ENCODE results near the gene ZNF410. TPM values are rescaled to one million over a fixed set of nuclear protein-coding genes. Genes with fewer than 3 reads are reported as not detected.
"Not testable (repeated sequence)": the region's sequence is repeated elsewhere in the genome, so short reads cannot be mapped to it uniquely, and the experiment has no call there.

Gene ZNF410
- polyA plus RNA-seq = 10 to 100 TPM; 12.6 to 38.1 (median 28.5) TPM

DNA sequence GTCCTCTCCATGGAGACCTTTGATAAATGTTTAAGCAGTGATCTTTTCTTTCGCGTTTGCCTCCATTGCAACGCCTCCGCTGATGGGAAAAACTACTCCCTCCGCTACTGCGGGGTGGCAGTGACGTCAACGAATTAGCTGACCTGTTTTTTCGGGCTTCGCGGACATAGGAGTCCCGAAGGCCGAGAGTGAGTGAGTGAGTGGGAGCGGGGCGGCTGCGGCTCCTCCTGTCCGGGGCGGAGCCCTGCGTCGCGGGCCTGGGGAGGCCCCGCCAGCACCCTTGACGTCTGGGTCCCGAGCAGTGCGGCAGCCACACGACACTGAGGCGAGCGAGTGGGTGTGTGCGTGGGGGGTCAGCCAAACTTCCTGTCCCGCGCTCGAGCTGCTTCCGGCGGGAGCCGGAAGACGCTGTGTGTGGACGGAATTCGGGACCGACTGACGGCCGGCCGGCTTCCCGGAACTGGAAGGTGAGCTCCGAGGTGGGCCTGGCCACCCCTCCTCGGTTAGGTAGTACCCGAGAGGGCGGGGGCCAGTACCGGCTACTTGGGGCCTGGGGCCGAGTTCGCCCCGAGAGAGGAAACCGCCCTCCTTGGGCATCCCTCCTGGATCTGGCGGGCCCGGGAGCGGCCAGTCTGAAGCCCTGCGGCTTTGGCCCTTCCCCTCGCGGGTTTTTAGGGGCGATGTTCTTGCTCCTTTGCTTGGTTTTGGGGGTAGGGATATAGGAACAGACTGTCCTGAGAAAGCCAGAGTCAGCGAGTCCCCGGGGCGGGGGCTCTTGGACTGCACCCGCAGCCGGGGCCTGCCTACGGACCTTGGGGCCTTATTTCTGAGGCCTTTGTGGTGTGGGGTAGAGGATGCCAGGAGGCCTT lies at the start of gene ZNF410:
TSS of gene ZNF410 (plus strand) at position 411 of the 869 bp plus-strand sequence. CDS start 5,317 bp downstream, outside the sequence.
- 0 to 1% (median 1%) methylated on average over 65 of the region's 65 CpGs for WGBS, 3 donors
- peak within 1 kb of the TSS; percentile 97 for H3K27ac ChIP-seq (ENCODE audit: low read depth, low read length)

GRCh38 chr14:73838293-73839034 lies 48.2 kb upstream of the ZNF410 start:
- 90 to 95% (median 93%) methylated on average over 7 of the region's 7 CpGs for WGBS, 3 donors

GRCh38 chr14:73842201-73842600 lies 44.5 kb upstream of the ZNF410 start:
- no peak overlapping the region for H3K27ac ChIP-seq (ENCODE audit: low read depth, low read length)
- WGBS, 3 donors = 95 to 100% (median 96%) methylated on average over 1 of the region's 1 CpG

More at GRCh38 chr14:73838293-73839034, 48.2 kb upstream of the ZNF410 start:
- not testable (repeated sequence) for H3K27ac ChIP-seq (ENCODE audit: low read depth, low read length)

GRCh38 chr14:73842851-73843250 lies 43.8 kb upstream of the ZNF410 start:
- H3K27ac ChIP-seq (ENCODE audit: low read depth, low read length) = no peak overlapping the region
- WGBS, 3 donors = 48 to 86% (median 50%) methylated on average over 2 of the region's 2 CpGs

- 72 to 77% (median 75%) methylated on average over 2 of the region's 2 CpGs for WGBS, 3 donors
- no peak overlapping the region for H3K27ac ChIP-seq (ENCODE audit: low read depth, low read length)
Observed at GRCh38 chr14:73843296-73843695, 43.4 kb upstream of the ZNF410 start.

DNA sequence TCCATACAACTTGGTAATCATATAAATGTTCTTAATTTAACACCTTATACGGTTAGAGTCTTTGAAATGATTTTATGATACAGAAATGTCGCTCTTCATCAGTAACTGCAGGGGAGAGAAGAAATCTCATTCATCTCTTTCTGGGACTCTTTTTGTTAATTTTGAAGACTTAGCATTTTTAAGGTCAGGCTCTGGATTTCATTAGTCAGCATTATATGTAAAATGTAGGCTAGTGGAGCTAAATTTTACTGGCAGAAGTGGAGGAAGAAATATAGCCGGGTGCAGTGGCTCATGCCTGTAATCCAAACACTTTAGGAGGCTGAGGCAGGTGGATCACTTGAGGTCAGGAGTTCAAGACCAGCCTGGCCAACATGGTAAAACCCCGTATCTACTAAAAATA lies 39.7 kb upstream of the ZNF410 start:
- no peak overlapping the region for H3K27ac ChIP-seq (ENCODE audit: low read depth, low read length)
- 76 to 84% (median 80%) methylated on average over 4 of the region's 4 CpGs for WGBS, 3 donors

DNA sequence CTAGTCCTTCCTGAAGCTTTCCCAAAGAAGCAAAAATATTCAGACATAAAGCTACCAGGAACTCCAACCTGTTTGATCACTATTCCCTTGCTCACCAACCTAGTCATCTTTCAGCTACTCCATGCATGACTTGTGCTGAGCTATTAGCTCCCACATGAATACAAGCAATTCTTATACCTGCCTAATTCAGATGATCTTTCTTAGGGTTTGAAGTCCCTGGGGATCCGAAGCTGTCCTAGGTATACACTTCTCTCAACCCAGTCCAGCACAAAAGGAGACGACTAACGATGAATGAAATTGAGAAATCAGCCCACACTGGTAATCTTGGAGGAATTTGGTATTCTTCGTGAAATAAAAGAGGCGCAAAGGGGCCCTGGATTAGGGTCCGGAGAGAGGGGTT lies 35.7 kb upstream of the ZNF410 start:
- no peak overlapping the region for H3K27ac ChIP-seq (ENCODE audit: low read depth, low read length)
- 38 to 58% (median 50%) methylated on average over 6 of the region's 6 CpGs for whole genome bisulfite sequencing, 3 donors

DNA sequence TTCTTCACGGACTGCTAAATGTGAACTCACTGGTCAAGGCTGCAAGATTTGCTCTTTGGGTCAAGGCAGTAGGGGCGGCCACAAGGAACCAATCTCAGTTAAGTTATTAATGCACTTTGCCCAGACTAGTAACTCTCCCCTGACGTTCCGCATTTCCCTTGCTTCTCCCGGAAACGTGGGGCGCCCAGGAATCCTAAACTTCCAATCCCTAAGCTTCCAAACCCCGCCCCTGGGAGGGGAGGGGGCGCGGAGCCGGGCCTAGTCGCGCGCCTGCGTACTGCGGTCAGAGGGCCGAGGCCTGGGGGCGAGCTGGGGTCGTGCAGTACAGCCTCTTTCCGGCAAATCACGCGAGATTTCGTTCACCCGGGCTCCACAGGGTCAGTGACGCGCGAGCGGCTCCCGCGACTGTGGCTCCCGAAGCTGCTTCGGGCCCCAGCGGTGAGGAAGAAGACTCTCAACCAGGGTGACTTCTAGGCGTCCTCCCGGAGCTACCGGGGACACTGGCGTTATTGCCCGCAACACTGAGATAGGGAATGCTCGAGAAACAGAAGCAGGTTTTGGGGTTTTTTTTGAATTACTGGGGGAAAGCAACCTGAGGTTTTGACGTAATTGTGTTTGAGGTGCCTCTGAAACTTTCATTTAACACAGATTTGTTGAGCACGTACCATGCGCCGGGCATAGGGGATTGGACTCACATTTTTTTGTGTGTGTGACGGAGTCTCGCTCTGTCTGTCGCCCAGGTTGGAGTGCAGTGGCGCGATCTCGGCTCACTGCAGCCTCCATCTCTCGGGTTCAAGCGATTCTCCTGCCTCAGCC lies 34.9 kb upstream of the ZNF410 start, which contains the start of gene PTGR2:
TSS of gene PTGR2 (plus strand) at position 265 of the 816 bp plus-strand sequence. CDS start 7,032 bp downstream, outside the sequence.
- WGBS, 3 donors = 0 to 1% (median 0%) methylated on average over 46 to 51 of the region's 51 CpGs
- peak within 1 kb of the TSS; percentile 28 for H3K27ac ChIP-seq (ENCODE audit: low read depth, low read length)

DNA sequence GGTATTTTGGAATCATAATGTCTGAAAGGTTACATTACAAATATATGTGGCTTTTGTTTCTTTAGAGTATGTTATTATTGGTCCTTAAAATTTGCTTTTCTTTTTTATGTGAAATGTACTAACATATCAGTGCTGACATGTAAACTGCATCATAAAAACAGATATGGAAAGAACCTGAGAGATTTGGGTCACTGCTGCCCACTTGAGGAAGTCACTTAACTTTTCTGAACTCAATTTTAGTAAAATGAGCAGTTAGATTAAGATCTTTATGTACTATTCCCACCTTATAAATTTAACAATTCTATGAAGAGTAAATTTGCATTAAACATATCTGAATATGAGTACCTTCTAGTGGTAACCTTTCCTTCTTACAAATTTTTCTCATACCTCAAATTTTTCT lies 27.5 kb upstream of the ZNF410 start:
- no peak overlapping the region for H3K27ac ChIP-seq (ENCODE audit: low read depth, low read length)

- no peak overlapping the region for H3K27ac ChIP-seq (ENCODE audit: low read depth, low read length)
- WGBS, 3 donors = 88 to 95% (median 91%) methylated on average over 5 of the region's 5 CpGs
Observed at GRCh38 chr14:73861073-73861472, 25.6 kb upstream of the ZNF410 start.

DNA sequence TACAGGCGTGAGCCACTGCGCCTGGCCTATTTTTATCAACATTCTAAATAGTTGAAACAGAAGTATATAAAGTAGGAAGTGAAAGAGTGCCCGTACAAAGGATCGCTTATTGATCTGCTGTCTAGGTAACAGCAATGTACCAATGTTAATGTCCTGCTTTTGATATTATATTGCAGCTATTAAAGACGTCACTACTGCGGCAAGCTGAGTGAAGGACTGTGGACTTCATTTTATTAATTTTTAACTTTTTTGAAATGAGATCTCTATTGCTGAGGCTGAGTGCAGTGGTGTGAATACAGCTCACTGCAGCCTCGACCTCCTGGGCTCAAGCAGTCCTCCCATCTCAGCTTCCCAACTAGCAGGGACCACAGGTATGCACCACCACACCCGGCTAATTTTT lies 24.2 kb upstream of the ZNF410 start:
- H3K27ac ChIP-seq (ENCODE audit: low read depth, low read length) = no peak overlapping the region
- WGBS, 3 donors = 92 to 95% (median 92%) methylated on average over 8 of the region's 8 CpGs

DNA sequence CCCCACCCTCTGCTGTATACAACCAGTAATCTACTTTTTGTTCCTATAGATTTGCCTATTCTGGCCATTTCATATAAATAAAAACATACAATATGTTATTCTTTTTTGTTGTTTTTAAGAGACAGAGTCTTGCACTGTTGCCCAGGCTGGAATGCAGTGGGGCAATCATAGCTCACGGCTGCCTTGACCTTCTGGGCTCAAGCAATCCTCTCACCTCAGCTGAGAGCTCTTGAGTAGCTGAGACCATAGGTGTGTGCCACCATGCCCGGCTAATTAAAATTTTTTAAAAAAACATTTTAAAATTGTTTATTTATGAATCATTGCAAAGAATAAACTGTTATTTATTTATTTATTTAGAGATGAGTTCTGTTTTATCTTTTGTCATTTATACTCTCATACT lies 23.4 kb upstream of the ZNF410 start:
- H3K27ac ChIP-seq (ENCODE audit: low read depth, low read length) = no peak overlapping the region
- WGBS, 3 donors = 87 to 97% (median 95%) methylated on average over 2 of the region's 2 CpGs

DNA sequence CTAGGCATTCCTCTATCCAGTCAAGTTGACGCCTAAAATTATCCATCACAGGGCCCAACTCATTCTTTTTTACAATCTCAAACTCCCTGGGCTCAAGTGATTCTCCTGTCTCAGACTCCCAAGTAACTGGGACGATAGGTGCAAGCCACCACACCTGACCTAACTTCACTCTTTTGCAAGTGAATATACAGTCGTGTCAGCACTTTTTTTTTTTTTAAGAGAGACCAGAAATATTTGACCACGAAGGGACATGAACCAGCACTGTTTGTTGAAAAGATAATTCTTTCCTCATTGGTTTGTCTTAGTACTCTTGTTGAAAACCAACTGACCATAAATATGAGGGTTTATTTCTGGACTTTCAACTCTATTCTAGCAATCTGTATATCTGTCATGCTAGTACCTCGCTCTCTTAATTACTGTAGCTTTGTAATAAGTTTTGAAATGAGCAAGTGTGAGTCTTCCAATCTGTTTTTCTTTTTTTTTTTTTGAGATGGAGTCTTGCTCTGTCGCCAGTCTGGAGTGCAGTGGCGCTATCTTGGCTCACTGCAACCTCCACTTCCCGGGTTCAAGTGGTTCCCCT lies 21.0 kb upstream of the ZNF410 start:
- 90 to 95% (median 91%) methylated on average over 8 of the region's 8 CpGs for WGBS, 3 donors
- H3K27ac ChIP-seq (ENCODE audit: low read depth, low read length) = no peak overlapping the region

DNA sequence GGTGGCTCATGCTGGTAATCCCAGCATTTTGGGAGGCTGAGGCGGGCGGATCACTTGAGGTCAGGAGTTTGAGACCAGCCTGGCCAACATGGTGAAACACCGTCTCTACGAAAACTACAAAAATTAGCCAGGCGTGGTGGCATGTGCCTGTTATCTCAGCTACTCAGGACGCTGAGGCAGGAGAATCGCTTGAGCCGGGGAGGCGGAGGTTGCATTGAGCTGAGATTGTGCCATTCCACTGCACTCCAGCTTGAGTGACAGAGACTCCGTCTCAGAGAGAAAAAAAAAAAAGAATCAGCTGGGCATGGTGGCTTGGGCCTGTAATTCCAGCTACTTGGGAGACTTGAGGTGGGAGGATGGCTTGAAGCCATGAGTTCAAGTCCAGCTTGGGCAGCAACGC lies 16.9 kb upstream of the ZNF410 start:
- 95 to 97% (median 96%) methylated on average over 11 of the region's 11 CpGs for WGBS, 3 donors
- H3K27ac ChIP-seq (ENCODE audit: low read depth, low read length) = not testable (repeated sequence)

GRCh38 chr14:73870525-73871235 lies 16.0 kb upstream of the ZNF410 start:
- no peak overlapping the region for H3K27ac ChIP-seq (ENCODE audit: low read depth, low read length)
- WGBS, 3 donors = 98% methylated on average over 2 of the region's 2 CpGs

GRCh38 chr14:73873660-73874059 lies 13.0 kb upstream of the ZNF410 start:
- WGBS, 3 donors = 77 to 94% (median 90%) methylated on average over 3 of the region's 3 CpGs
- no peak overlapping the region for H3K27ac ChIP-seq (ENCODE audit: low read depth, low read length)

DNA sequence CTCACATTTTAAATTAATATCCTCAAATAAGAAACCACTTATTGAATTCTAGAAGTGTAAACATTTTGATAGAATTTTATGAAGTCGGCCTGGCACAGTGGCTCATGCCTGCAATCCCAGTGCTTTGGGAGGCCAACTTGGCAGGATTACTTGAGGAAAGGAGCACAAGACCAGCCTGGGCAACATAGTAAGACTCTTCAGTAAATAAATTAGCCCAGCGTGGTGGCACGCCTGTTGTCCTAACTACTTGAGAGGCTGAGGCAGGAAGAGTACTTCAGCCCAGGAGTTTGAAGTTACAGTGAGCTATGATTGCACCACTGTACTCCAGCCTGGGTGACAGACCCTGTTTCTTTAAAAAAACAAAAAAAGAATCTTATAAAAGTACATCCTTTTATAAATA lies 8.9 kb upstream of the ZNF410 start:
- no peak overlapping the region for H3K27ac ChIP-seq (ENCODE audit: low read depth, low read length)
- WGBS, 3 donors = 84 to 95% (median 86%) methylated on average over 3 of the region's 3 CpGs

DNA sequence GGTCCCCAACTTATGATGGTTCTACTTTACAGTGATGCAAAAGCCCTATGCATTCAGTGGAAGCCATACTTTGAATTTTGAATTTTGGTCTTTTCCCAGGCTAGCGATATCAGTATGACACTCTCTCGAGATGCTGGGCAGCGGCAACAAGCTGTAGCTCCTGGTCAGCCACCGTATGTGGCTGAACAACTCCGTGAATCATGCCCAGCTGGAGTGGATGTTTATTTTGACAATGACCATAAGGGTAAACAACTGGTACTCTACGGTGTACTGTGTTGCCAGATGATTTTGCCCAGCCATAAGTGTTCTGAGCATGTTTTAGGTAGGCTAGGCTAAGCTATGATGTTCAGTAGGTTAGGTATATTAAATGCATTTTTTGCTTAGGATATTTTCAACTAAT lies 8.2 kb upstream of the ZNF410 start:
- H3K27ac ChIP-seq (ENCODE audit: low read depth, low read length) = no peak overlapping the region
- 86 to 92% (median 91%) methylated on average over 6 of the region's 6 CpGs for WGBS, 3 donors

Data from adipose tissue (tissue), 3 donors.